K562 (cell line): ENCODE results near the gene DCTN2. TPM values are rescaled to one million over a fixed set of nuclear protein-coding genes. Genes with fewer than 3 reads are reported as not detected.

Experiments
- ATAC-seq: fragments of 200-7000 bp; cut with Tn5 transposase; 3 replicates; pipeline ENCODE4 v1.9.1; 2020; ENCODE audit warnings: moderate library complexity
- BruUV-seq: library from RNA; stranded (reverse); fragments of 400-500 nt; replicated peaks from 2 replicates; lab custom pipeline; 2021; lab: Mats Ljungman, UMichigan
- CTCF ChIA-PET: fragments of 300-600 bp; formaldehyde crosslinking; extraction: SDS; loops from one replicate; lab custom pipeline; 2021; ENCODE audit warnings: low intra/inter-chr PET ratio; lab: Yijun Ruan, JAX
- POLR2A ChIA-PET: fragments of 300-600, 350-650 bp; sonication (Branson Sonifier 250); formaldehyde crosslinking; extraction: SDS; loops from one replicate; lab custom pipeline; 2021; ENCODE audit warnings: antibody characterized with exemption, inconsistent platforms; lab: Yijun Ruan, JAX
- DNase-seq, 4 experiments: peaks; one replicate each; pipeline versions ENCODE4 v3.0.0 to v3.0.0-alpha.2; 2011 to 2018; ENCODE audit warnings: low spot score in 3 of 4, mixed read lengths in 3 of 4; ENCODE audit errors: extremely low read depth in 1 of 4
- FAIRE-seq: peaks from 2 replicates; lab custom pipeline; 2011; peaks lifted over from hg19 to GRCh38; lab: Jason Lieb, UNC
- H2AFZ ChIP-seq: 2 replicates; pipeline ENCODE4 v1.6.0; 2011; ENCODE audit warnings: low read depth, low read length, control low read depth, inconsistent platforms
- H3K27ac ChIP-seq: fragments of 200-600 bp; 3 replicates; pipeline ENCODE4 v1.8.0; 2011; ENCODE audit warnings: low read depth, mild to moderate bottlenecking, control low read depth, inconsistent platforms, low read length, moderate library complexity, mixed read lengths; ENCODE audit errors: extremely low read depth
- H3K27me3 ChIP-seq, 2 experiments: fragments of 300-600 bp in 1 of 2; 2 replicates in 1 of 2; 3 replicates in 1 of 2; pipeline versions ENCODE4 v1.6.0 to v1.8.0; 2011; ENCODE audit warnings: inconsistent platforms in 2 of 2, low read length in 2 of 2, mild to moderate bottlenecking in 1 of 2, mixed read lengths in 1 of 2, moderate library complexity in 1 of 2; ENCODE audit not compliant: control insufficient read depth in 2 of 2, insufficient read depth in 2 of 2
- H3K36me3 ChIP-seq: fragments of 300-600 bp; 3 replicates; pipeline ENCODE4 v1.8.0; 2011; ENCODE audit warnings: mild to moderate bottlenecking, low read length, inconsistent platforms; ENCODE audit not compliant: control insufficient read depth, insufficient read depth
- H3K4me1 ChIP-seq, 2 experiments: fragments of 200-600 bp in 1 of 2; replicated peaks in 1 of 2; 2 replicates in 1 of 2; 3 replicates in 1 of 2; pipeline versions ENCODE4 v1.5.1 to v1.8.0; 2011; ENCODE audit warnings: inconsistent platforms in 2 of 2, low read length in 2 of 2, mild to moderate bottlenecking in 1 of 2, mixed read lengths in 1 of 2, moderate library complexity in 1 of 2; ENCODE audit not compliant: control insufficient read depth in 2 of 2, insufficient read depth in 2 of 2
- H3K4me2 ChIP-seq: 2 replicates; pipeline ENCODE4 v1.6.1; 2011; ENCODE audit warnings: low read length, control low read depth, inconsistent platforms, mixed read lengths; ENCODE audit not compliant: insufficient read depth
- H3K4me3 ChIP-seq: fragments of 200-600 bp; sonication (generic), shearing (Covaris generic); 2 replicates; pipeline ENCODE4 v1.5.1; 2016; ENCODE audit warnings: control low read depth, inconsistent platforms
- H3K79me2 ChIP-seq: fragments of 200-600 bp; 3 replicates; pipeline ENCODE4 v1.8.0; 2011; ENCODE audit warnings: low read length, inconsistent platforms; ENCODE audit not compliant: control insufficient read depth, insufficient read depth
- H3K9ac ChIP-seq, 2 experiments: 2 replicates each; pipeline versions ENCODE4 v1.6.0 to v1.6.1; 2011; ENCODE audit warnings: low read depth in 2 of 2, low read length in 2 of 2, control low read depth in 1 of 2, inconsistent platforms in 1 of 2, mild to moderate bottlenecking in 1 of 2, mixed read lengths in 1 of 2; ENCODE audit not compliant: insufficient read depth in 1 of 2
- H3K9me1 ChIP-seq: one replicate; pipeline ENCODE4 v1.6.0; 2011; ENCODE audit warnings: inconsistent platforms, mild to moderate bottlenecking, low read length, moderate library complexity; ENCODE audit not compliant: control insufficient read depth, insufficient read depth
- H3K9me3 ChIP-seq: replicated peaks from 2 replicates; pipeline ENCODE4 v1.5.1; 2011; ENCODE audit warnings: low read depth, low read length, inconsistent platforms; ENCODE audit not compliant: control insufficient read depth, insufficient read depth
- H4K20me1 ChIP-seq: replicated peaks from 2 replicates; pipeline ENCODE4 v1.6.1; 2011; ENCODE audit warnings: low read length, inconsistent platforms, mixed read lengths; ENCODE audit not compliant: control insufficient read depth, insufficient read depth
- ETV5 ChIP-seq: sonication (generic); formaldehyde crosslinking; IDR thresholded peaks from 2 replicates; pipeline ENCODE4 v1.4.0; 2020; ENCODE audit warnings: low read depth, mild to moderate bottlenecking, missing genetic modification reagents
- MYNN ChIP-seq, 2 experiments: sonication (generic); formaldehyde crosslinking in 1 of 2; IDR thresholded peaks; 2 replicates each; pipeline versions ENCODE4 v1.5.0 to v1.6.1; 2016 to 2020; ENCODE audit warnings: antibody characterized with exemption in 1 of 2, missing genetic modification reagents in 1 of 2
- NR1H2 ChIP-seq: sonication (generic); formaldehyde crosslinking; IDR thresholded peaks from 2 replicates; pipeline ENCODE4 v1.4.0; 2020; ENCODE audit warnings: mild to moderate bottlenecking, missing genetic modification reagents
- POLR2A ChIP-seq: fragments of 450-650 bp; conservative IDR thresholded peaks from 2 replicates; pipeline ENCODE4 v1.6.1; 2016
- POLR2AphosphoS5 ChIP-seq: IDR thresholded peaks from 2 replicates; pipeline ENCODE4 v1.6.1; 2011; ENCODE audit warnings: mild to moderate bottlenecking, low read depth, low read length, moderate library complexity; ENCODE audit not compliant: control insufficient read depth, insufficient read depth
- POLR2B ChIP-seq: fragments of 450-650 bp; IDR thresholded peaks from 2 replicates; pipeline ENCODE4 v1.6.1; 2018; ENCODE audit warnings: low read depth; ENCODE audit not compliant: partially characterized antibody
- RHOXF2B ChIP-seq: fragments of 250-450 bp; sonication (Bioruptor Pico); conservative IDR thresholded peaks from 2 replicates; pipeline ENCODE4 v1.5.1; 2021
- RUNX1 ChIP-seq: sonication (generic); IDR thresholded peaks from 2 replicates; pipeline ENCODE4 v1.6.1; 2016; ENCODE audit warnings: antibody characterized with exemption, low read depth
- SMAD3 ChIP-seq: fragments of 450-650 bp; formaldehyde crosslinking; conservative IDR thresholded peaks from 2 replicates; pipeline ENCODE4 v1.4.0; 2020; ENCODE audit warnings: mild to moderate bottlenecking
- THRB ChIP-seq: fragments of 450-650 bp; formaldehyde crosslinking; conservative IDR thresholded peaks from 2 replicates; pipeline ENCODE4 v1.4.0; 2022; ENCODE audit warnings: mild to moderate bottlenecking, missing genetic modification characterization
- ZNF280B ChIP-seq: fragments of 250-450 bp; sonication (Bioruptor Pico); IDR thresholded peaks from 2 replicates; pipeline ENCODE4 v1.5.1; 2021; ENCODE audit warnings: mild to moderate bottlenecking
- ZNF584 ChIP-seq: fragments of 200-800 bp; sonication (Bioruptor generic); IDR thresholded peaks from 2 replicates; pipeline ENCODE4 v1.6.1; 2016; ENCODE audit warnings: low read depth, mild to moderate bottlenecking, missing genetic modification characterization, missing compliant biosample characterization
- ZNF586 ChIP-seq: fragments of 450-650 bp; formaldehyde crosslinking; conservative IDR thresholded peaks from 2 replicates; pipeline ENCODE4 v1.4.0; 2020; ENCODE audit warnings: mild to moderate bottlenecking, moderate library complexity
- ZNF699 ChIP-seq: fragments of 250-450 bp; sonication (Bioruptor Pico); IDR thresholded peaks from 2 replicates; pipeline ENCODE4 v1.8.0; 2021; ENCODE audit warnings: mild to moderate bottlenecking, moderate library complexity; ENCODE audit not compliant: insufficient replicate concordance
- WGBS: fragments of 100-300 bp; shearing (Covaris generic); methylation state at CpG from one replicate; pipeline ENCODE4 v1.1.6; 2016; ENCODE audit warnings: low coverage, mixed read lengths; ENCODE audit not compliant: insufficient coverage; ENCODE audit errors: missing lambda C conversion rate; 5-methylcytosine and 5-hydroxymethylcytosine counted together
- in situ Hi-C: fragments of 300-500 bp; cut with MboI; formaldehyde crosslinking; loops from 4 replicates; pipeline ENCODE4 v1.15.0; 2018; ENCODE audit warnings: inconsistent platforms, mixed read lengths
- intact Hi-C: fragments of 100-400 bp; cut with micrococcal nuclease; formaldehyde crosslinking; loops from 2 replicates; pipeline ENCODE4 v1.14.2; 2022
- polyA plus RNA-seq, 8 experiments: library from polyadenylated mRNA; depleted of rRNA in 4 of 8; stranded (reverse) in 5 of 8; unstranded in 3 of 8; fragments of >200 nt; fragmentation: Nextera tagmentation in 2 of 8; fragmentation: Illumina TruSeq in 1 of 8; extraction: Ambion mirVana in 2 of 8; extraction: Trizol in 1 of 8; gene quantifications; 2 replicates each; pipeline versions ENCODE4 v1.2.1 to v1.2.3, GENCODE V29; 2011 to 2014; ENCODE audit warnings: inconsistent platforms in 1 of 8, missing spikeins in 1 of 8
- total RNA-seq, 7 experiments: library from RNA; depleted of rRNA in 6 of 7; stranded (reverse); fragments of >200 nt in 6 of 7; fragmentation: Illumina TruSeq in 2 of 7; extraction: Trizol in 2 of 7; gene quantifications; 2 replicates each; pipeline versions ENCODE4 v1.2.1 to v1.2.3, GENCODE V29; 2011 to 2021; ENCODE audit warnings: low replicate concordance in 1 of 7
- TF ChIP-seq, protein P1 (sequence below): fragments of 250-450 bp; sonication (Bioruptor Pico); IDR thresholded peaks from 2 replicates; pipeline ENCODE4 v1.5.0; 2020; ENCODE audit warnings: mild to moderate bottlenecking, borderline replicate concordance

DCTN2 gene
- total and polyA plus RNA-seq, 9 of the 15 experiments (the other 6 are each of a cell fraction or from before 2014, with no cell fraction given): 43.6 to 270 (median 125) TPM

GRCh38 chr12:57515408-57515933 is 31.5 kb downstream of the DCTN2 start (continued):
- TF ChIP-seq, protein P1, sequence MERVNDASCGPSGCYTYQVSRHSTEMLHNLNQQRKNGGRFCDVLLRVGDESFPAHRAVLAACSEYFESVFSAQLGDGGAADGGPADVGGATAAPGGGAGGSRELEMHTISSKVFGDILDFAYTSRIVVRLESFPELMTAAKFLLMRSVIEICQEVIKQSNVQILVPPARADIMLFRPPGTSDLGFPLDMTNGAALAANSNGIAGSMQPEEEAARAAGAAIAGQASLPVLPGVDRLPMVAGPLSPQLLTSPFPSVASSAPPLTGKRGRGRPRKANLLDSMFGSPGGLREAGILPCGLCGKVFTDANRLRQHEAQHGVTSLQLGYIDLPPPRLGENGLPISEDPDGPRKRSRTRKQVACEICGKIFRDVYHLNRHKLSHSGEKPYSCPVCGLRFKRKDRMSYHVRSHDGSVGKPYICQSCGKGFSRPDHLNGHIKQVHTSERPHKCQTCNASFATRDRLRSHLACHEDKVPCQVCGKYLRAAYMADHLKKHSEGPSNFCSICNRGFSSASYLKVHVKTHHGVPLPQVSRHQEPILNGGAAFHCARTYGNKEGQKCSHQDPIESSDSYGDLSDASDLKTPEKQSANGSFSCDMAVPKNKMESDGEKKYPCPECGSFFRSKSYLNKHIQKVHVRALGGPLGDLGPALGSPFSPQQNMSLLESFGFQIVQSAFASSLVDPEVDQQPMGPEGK (CRISPR knock-in tag): peak; percentile 47; the same call in 1 of the 2 replicates
- TF ChIP-seq ZNF280B (CRISPR knock-in tag): peak; percentile 16; the same call in 1 of the 2 replicates
- 0 out of 2 replicates have a peak, but pooled peaks have one; percentile 5 for TF ChIP-seq SMAD3 (CRISPR knock-in tag)

DNA sequence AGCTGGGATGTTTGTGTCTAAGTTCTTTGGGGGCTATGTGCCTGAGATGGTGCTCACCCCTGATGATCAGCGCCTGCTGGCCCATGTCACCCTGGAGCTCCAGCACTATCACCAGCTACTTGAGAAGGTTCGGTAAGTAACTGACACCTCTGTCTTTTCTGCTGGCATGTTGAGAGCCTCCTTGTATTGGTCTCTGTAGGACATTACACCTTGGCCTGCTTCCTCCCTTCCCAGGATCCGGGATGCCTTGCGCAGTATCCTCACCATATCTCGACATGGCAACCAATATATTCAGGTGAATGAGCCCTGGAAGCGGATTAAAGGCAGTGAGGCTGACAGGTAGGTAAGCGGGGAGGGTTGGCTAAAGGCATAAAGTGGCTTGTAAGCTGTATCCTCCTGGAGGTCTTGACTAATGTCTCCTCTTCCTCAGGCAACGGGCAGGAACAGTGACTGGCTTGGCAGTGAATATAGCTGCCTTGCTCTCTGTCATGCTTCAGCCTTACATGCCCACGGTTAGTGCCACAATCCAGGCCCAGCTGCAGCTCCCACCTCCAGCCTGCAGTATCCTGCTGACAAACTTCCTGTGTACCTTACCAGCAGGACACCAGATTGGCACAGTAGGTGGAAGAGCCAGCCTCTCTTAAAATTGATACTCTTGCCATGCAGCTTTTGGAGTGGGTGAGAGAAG is 32.1 kb downstream of the DCTN2 start:
- CTCF ChIA-PET: no interaction called here
- intact Hi-C loops (no loop called here), in situ Hi-C loops (no loop called here)
- no peak overlapping the region for H2AFZ ChIP-seq
- H3K4me1 ChIP-seq: peaks cover 1 to 21% of the 10 kb centered on the region in 2 experiments
- DNase-seq (no peak), ATAC-seq (peak; percentile 1), FAIRE-seq (no peak)
- peaks cover 95% of the 10 kb centered on the region for H3K36me3 ChIP-seq
- no TSS peak for BruUV-seq
- H3K4me3 ChIP-seq: no peak overlapping the region
- no peaks in the 10 kb centered on the region for H3K9me3 ChIP-seq
- no peak overlapping the region for H3K9ac ChIP-seq
- POLR2A ChIA-PET: interaction anchor here (0.6 to 10.1 kb wide), 15 partner anchors 9 to 351 kb away, joined by 3 to 184 read pairs (median 4); partner anchors contain the start of gene TSPAN31
- H3K79me2 ChIP-seq: peaks cover 36% of the 10 kb centered on the region
- H3K27me3 ChIP-seq: no peaks in the 10 kb centered on the region
- WGBS: 87% methylated on average over 8 of the region's 9 CpGs
- peak overlapping the region; percentile 31; the same call in 2 of the 3 replicates for H3K27ac ChIP-seq
- peaks cover 48% of the 10 kb centered on the region for H4K20me1 ChIP-seq
- H3K9me1 ChIP-seq: peaks cover 7% of the 10 kb centered on the region
- no peak overlapping the region for H3K4me2 ChIP-seq
- TF ChIP-seq POLR2A (peak; percentile 7; the same call in 1 of the 2 replicates), RHOXF2B (CRISPR knock-in tag) (0 out of 2 replicates have a peak, but pooled peaks have one; percentile 24), MYNN (IDR thresholded peaks at IDR 0.05) (peak; percentile 70; the same call in 1 of the 2 replicates), MYNN (CRISPR knock-in tag; IDR thresholded peaks at IDR 0.05) (no peak; the same call in 1 of the 2 replicates), THRB (CRISPR knock-in tag) (0 out of 2 replicates have a peak, but pooled peaks have one; percentile 1), ZNF586 (CRISPR knock-in tag) (no peak), RUNX1 (no peak), ZNF584 (CRISPR knock-in tag) (no peak), NR1H2 (no peak), POLR2AphosphoS5 (peak; percentile 48), ETV5 (CRISPR knock-in tag) (no peak), POLR2B (peak; percentile 9), ZNF699 (CRISPR knock-in tag) (no peak)
